Endodermal cell (in vitro differentiated cells): Measurements from ENCODE around the gene KRTAP4-9. TPM values are rescaled to one million over a fixed set of nuclear protein-coding genes. Genes with fewer than 3 reads are reported as not detected.

ENCODE experiments used
- DNase-seq: peaks from one replicate; pipeline ENCODE4 v3.0.0-alpha.2; 2017
- H3K27ac ChIP-seq: 2 replicates; pipeline ENCODE4 v1.5.1; 2013; ENCODE audit warnings: mild to moderate bottlenecking, low read depth, low read length, moderate library complexity
- H3K27me3 ChIP-seq: 2 replicates; pipeline ENCODE4 v1.6.1; 2013; ENCODE audit warnings: mild to moderate bottlenecking, low read length, moderate library complexity; ENCODE audit not compliant: insufficient read depth, control insufficient read depth, poor library complexity, severe bottlenecking
- H3K36me3 ChIP-seq: 2 replicates; pipeline ENCODE4 v1.7.0; 2013; ENCODE audit warnings: mild to moderate bottlenecking, low read length, moderate library complexity; ENCODE audit not compliant: control insufficient read depth, insufficient read depth
- H3K4me1 ChIP-seq: one replicate; pipeline ENCODE4 v1.7.0; 2013; ENCODE audit warnings: low read length; ENCODE audit not compliant: control insufficient read depth, insufficient read depth
- H3K4me3 ChIP-seq: 2 replicates; pipeline ENCODE4 v1.5.1; 2013; ENCODE audit warnings: mild to moderate bottlenecking, low read length, moderate library complexity
- H3K9ac ChIP-seq: 2 replicates; pipeline ENCODE4 v1.6.1; 2013; ENCODE audit warnings: mild to moderate bottlenecking, low read length, moderate library complexity; ENCODE audit not compliant: poor library complexity, severe bottlenecking; ENCODE audit errors: extremely low read depth
- H3K9me3 ChIP-seq: 2 replicates; pipeline ENCODE4 v1.6.1; 2013; ENCODE audit warnings: mild to moderate bottlenecking, low read length, moderate library complexity; ENCODE audit not compliant: control insufficient read depth
- H3K27ac Mint-ChIP-seq: 2 replicates; pipeline ENCODE4 v1.8.0; 2020; ENCODE audit warnings: mixed read lengths
- H3K27me3 Mint-ChIP-seq: 2 replicates; pipeline ENCODE4 v1.8.0; 2021; ENCODE audit warnings: mild to moderate bottlenecking, mixed read lengths; ENCODE audit not compliant: insufficient read depth
- H3K36me3 Mint-ChIP-seq: 2 replicates; pipeline ENCODE4 v1.8.0; 2020; ENCODE audit warnings: low read depth, mixed read lengths
- H3K4me1 Mint-ChIP-seq: 2 replicates; pipeline ENCODE4 v1.8.0; 2020; ENCODE audit warnings: mixed read lengths
- H3K4me3 Mint-ChIP-seq: 2 replicates; pipeline ENCODE4 v1.8.0; 2020; ENCODE audit warnings: mild to moderate bottlenecking, moderate library complexity, mixed read lengths
- H3K9me3 Mint-ChIP-seq: 2 replicates; pipeline ENCODE4 v1.8.0; 2020; ENCODE audit warnings: mild to moderate bottlenecking, mixed read lengths
- WGBS, 2 experiments: methylation state at CpG; one replicate each; pipeline versions ENCODE4 v1.1.5 to v1.1.7; 2013; ENCODE audit warnings: missing lambda C conversion rate in 2 of 2, mixed read lengths in 1 of 2; ENCODE audit not compliant: insufficient coverage in 1 of 2, insufficient read length in 1 of 2; 5-methylcytosine and 5-hydroxymethylcytosine counted together
- total RNA-seq, 2 donors: library from RNA; stranded (reverse); fragmentation: NEBNext Ultra II Directional in 1 of 2; extraction: Animal tissue kit (Norgen Biotek cat#: 25700) in 1 of 2; gene quantifications; 2 replicates in 1 of 2; 3 replicates in 1 of 2; pipeline ENCODE4 v1.2.1, GENCODE V29; 2021
- TF ChIP-seq, protein P1 (sequence below): fragments of 200-600 bp; sonication (generic); conservative IDR thresholded peaks from 2 replicates; pipeline ENCODE4 v1.5.0; 2021; ENCODE audit warnings: antibody characterized with exemption, mild to moderate bottlenecking

Gene KRTAP4-9
- total RNA-seq, 2 donors from 2014 or later = not detected

DNA sequence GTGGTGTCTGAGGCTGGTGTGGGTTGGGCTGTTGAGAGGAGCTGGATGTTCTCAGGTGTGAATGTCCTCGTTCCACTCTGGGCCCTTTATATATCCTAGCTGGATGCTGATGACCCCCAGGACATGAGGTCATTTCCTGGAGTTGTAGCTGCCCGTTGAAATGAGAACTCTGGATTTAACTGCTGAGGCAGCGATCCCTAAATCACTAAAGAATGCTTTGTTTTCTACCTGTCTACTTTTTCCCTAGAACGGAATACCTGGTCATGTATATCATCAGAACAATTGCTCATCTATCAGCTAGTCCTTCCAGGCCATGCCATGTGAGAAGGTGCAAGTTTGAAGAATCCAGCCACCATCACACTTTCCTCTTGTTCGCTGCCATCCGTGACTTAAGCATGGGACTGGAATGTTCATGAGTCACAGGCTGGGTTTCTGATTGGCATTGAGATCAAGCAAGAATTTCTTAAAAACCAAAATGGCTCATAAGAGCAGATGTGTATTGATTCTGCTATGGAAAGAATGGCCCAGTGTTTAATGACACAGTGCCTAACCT is 45.1 kb upstream of the KRTAP4-9 start, which contains the start of gene KRTAP2-3:
KRTAP2-3 (minus strand) TSS at position 63 of the 553 bp plus-strand sequence. CDS start 64 bp downstream, outside the sequence.
- H3K27ac Mint-ChIP-seq = no peak within 1 kb of the TSS

DNA sequence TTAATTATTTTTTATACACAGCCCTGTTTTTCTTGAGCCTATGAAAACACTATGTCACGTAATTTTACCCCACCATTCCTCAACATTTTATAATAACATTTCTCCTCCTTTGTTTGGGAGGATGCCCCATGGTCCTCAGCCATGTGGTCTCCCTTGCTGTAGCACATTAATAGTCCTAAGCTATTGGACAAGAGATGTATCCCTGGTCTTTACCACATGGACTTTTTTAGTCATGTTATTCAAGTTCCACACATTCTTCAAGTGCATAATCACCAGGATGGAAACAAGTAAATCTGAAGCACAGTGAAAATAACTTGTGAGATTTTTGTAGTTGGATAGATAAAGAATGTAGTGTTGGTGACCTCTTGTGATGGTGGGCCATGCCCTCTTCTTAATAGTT is 43.2 kb upstream of the KRTAP4-9 start:
- Mint-ChIP-seq H3K27me3 (no peaks in the 10 kb centered on the region), H3K9me3 (peaks cover 7% of the 10 kb centered on the region), H3K4me1 (peaks cover 3% of the 10 kb centered on the region), H3K27ac (no peak overlapping the region), H3K4me3 (no peak overlapping the region), H3K36me3 (no peaks in the 10 kb centered on the region)
- H3K9me3 ChIP-seq = peaks cover 7% of the 10 kb centered on the region
- no peak for DNase-seq
- 90 to 97% methylated on average over 1 of the region's 1 CpG for WGBS, 2 experiments
- no peaks in the 10 kb centered on the region for H3K27me3 ChIP-seq
- H3K9ac ChIP-seq = no peak overlapping the region
- no peak overlapping the region for H3K27ac ChIP-seq
- no peaks in the 10 kb centered on the region for H3K36me3 ChIP-seq
- TF ChIP-seq, protein P1, sequence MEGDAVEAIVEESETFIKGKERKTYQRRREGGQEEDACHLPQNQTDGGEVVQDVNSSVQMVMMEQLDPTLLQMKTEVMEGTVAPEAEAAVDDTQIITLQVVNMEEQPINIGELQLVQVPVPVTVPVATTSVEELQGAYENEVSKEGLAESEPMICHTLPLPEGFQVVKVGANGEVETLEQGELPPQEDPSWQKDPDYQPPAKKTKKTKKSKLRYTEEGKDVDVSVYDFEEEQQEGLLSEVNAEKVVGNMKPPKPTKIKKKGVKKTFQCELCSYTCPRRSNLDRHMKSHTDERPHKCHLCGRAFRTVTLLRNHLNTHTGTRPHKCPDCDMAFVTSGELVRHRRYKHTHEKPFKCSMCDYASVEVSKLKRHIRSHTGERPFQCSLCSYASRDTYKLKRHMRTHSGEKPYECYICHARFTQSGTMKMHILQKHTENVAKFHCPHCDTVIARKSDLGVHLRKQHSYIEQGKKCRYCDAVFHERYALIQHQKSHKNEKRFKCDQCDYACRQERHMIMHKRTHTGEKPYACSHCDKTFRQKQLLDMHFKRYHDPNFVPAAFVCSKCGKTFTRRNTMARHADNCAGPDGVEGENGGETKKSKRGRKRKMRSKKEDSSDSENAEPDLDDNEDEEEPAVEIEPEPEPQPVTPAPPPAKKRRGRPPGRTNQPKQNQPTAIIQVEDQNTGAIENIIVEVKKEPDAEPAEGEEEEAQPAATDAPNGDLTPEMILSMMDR = no peak
- H3K4me3 ChIP-seq = no peak overlapping the region
- no peaks in the 10 kb centered on the region for H3K4me1 ChIP-seq

More for the DNA sequence above, 45.1 kb upstream of the KRTAP4-9 start, which contains the start of gene KRTAP2-3:
- no peaks in the 10 kb centered on the region for H3K36me3 Mint-ChIP-seq
- no peak for DNase-seq
- no peak within 1 kb of the TSS for H3K4me3 Mint-ChIP-seq
- H3K4me1 Mint-ChIP-seq = peaks cover 3% of the 10 kb centered on the region
- 92% methylated on average over 3 to 6 of the region's 6 CpGs for WGBS, 2 experiments
- H3K27me3 ChIP-seq = no peaks in the 10 kb centered on the region
- no peak within 1 kb of the TSS for H3K9ac ChIP-seq
- H3K36me3 ChIP-seq = no peaks in the 10 kb centered on the region
- no peaks in the 10 kb centered on the region for H3K27me3 Mint-ChIP-seq
- H3K4me1 ChIP-seq = no peaks in the 10 kb centered on the region
- no peak within 1 kb of the TSS for H3K27ac ChIP-seq
- peaks cover 7% of the 10 kb centered on the region for H3K9me3 ChIP-seq
- peaks cover 7% of the 10 kb centered on the region for H3K9me3 Mint-ChIP-seq
- no peak within 1 kb of the TSS for H3K4me3 ChIP-seq
- TF ChIP-seq, protein P1 = no peak

DNA sequence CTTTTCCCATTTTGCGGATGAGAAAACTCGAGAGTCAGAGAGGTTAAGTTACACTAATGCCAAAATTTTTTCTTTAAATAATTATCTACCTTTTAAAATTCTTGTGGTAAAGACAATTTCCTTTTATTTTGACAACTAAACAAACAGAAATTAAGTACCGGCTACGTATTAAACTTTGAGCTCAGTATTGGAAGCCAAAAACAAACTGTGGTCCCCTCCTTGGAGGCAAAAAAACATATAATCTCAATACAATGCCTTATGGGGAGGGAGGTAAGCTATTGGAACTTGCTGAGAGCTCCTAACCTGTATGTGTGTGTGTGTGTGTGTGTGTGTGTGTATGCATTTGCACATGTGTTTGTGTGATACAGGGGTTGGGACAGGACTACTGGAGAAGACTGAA is 41.7 kb upstream of the KRTAP4-9 start:
- DNase-seq = no peak
- no peak overlapping the region for H3K27ac Mint-ChIP-seq
- H3K4me1 Mint-ChIP-seq = peaks cover 3% of the 10 kb centered on the region
- TF ChIP-seq, protein P1 = no peak
- H3K9ac ChIP-seq = no peak overlapping the region
- no peaks in the 10 kb centered on the region for H3K4me1 ChIP-seq
- no peak overlapping the region for H3K4me3 Mint-ChIP-seq
- H3K9me3 Mint-ChIP-seq = no peaks in the 10 kb centered on the region
- no peak overlapping the region for H3K27ac ChIP-seq
- 96% methylated on average over 4 of the region's 4 CpGs; no CpG with 5 or more reads in 1 of the 2 experiments for WGBS, 2 experiments
- H3K36me3 Mint-ChIP-seq = no peaks in the 10 kb centered on the region
- no peaks in the 10 kb centered on the region for H3K27me3 ChIP-seq
- H3K27me3 Mint-ChIP-seq = no peaks in the 10 kb centered on the region
- no peaks in the 10 kb centered on the region for H3K36me3 ChIP-seq
- H3K4me3 ChIP-seq = no peak overlapping the region
- no peaks in the 10 kb centered on the region for H3K9me3 ChIP-seq
